HFF-Myc (cell line): ENCODE data around the gene ZFP36L1.

ENCODE experiments used
- DNase-seq: peaks from one replicate; pipeline ENCODE4 v3.0.0-alpha.2; 2011; ENCODE audit warnings: low read depth; ENCODE audit errors: extremely low read depth
- H3K4me3 ChIP-seq: replicated peaks from 2 replicates; pipeline ENCODE4 v1.5.1; 2011; ENCODE audit warnings: low read depth, mild to moderate bottlenecking, control low read depth, low read length
- TF ChIP-seq, protein P1 (sequence below): IDR thresholded peaks from 2 replicates; pipeline ENCODE4 v1.5.1; 2012; ENCODE audit warnings: mild to moderate bottlenecking, low read depth, low read length, control low read depth; ENCODE audit errors: missing control alignments

The ZFP36L1 gene, protein sequence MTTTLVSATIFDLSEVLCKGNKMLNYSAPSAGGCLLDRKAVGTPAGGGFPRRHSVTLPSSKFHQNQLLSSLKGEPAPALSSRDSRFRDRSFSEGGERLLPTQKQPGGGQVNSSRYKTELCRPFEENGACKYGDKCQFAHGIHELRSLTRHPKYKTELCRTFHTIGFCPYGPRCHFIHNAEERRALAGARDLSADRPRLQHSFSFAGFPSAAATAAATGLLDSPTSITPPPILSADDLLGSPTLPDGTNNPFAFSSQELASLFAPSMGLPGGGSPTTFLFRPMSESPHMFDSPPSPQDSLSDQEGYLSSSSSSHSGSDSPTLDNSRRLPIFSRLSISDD

DNA sequence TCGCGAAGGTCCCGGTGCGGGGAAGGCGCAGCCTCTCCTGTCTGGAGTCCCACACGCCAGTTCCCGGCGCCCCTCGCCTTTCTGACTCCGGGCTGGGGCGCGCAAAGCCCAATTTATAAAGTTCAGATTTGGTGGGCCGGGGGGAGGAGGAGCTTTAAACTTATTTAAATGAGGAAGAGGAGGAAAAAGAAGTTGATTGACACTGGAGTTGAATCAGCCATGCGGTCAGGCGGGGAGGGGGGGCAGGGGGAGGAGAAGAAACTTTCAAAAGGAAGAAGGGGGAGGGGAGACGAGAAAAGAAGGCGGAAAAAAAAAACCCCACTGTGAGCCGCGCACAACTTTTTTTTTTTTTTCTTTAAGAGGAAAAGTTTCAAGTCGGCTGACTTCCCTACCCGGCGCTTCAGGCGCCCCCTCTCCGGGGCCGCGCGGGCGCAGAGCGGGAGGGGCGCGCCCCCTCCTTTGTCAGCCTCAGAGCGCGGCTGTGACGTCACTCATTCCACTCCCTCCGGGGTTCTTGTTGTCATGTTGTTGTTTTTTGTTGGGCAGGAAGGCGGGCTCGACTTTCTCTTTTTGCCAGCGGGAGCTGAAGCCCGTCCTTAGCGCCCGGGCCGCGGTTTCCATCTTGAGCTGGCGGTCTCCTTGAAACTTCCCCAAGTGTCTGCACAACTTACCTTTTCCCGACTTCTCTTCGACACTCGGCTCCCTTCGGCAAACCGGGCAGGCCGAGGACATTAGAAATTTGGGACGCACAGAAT, at the start of gene ZFP36L1:
TSS of gene ZFP36L1 (minus strand) at position 89 of the 755 bp plus-strand sequence. CDS start 129 bp downstream, outside the sequence.
- peak within 1 kb of the TSS; percentile 95 for H3K4me3 ChIP-seq
- TF ChIP-seq, protein P1, sequence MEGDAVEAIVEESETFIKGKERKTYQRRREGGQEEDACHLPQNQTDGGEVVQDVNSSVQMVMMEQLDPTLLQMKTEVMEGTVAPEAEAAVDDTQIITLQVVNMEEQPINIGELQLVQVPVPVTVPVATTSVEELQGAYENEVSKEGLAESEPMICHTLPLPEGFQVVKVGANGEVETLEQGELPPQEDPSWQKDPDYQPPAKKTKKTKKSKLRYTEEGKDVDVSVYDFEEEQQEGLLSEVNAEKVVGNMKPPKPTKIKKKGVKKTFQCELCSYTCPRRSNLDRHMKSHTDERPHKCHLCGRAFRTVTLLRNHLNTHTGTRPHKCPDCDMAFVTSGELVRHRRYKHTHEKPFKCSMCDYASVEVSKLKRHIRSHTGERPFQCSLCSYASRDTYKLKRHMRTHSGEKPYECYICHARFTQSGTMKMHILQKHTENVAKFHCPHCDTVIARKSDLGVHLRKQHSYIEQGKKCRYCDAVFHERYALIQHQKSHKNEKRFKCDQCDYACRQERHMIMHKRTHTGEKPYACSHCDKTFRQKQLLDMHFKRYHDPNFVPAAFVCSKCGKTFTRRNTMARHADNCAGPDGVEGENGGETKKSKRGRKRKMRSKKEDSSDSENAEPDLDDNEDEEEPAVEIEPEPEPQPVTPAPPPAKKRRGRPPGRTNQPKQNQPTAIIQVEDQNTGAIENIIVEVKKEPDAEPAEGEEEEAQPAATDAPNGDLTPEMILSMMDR, result no peak
- peak; percentile 92 for DNase-seq

DNA sequence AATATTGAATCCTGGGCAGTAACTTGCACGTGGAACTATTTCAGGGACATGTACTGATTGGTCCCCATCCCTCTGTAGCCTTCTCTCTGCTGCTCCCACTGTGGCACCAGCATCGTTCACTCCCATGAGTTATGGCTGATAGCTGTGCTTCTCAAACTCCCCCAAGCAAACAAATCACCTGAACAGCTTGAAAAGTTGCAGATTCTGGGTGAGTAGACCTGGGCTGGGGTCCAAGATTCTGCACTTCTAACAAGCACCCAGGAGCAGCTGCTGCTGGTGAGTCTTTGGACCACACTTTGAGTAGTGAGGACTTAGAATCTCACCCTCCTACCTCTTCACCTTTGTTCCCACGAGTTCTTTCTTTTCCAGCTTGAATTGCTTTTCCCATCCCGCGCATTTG, 49.4 kb upstream of the ZFP36L1 start:
- no peak overlapping the region for H3K4me3 ChIP-seq
- TF ChIP-seq, protein P1, result no peak
- DNase-seq, result no peak

DNA sequence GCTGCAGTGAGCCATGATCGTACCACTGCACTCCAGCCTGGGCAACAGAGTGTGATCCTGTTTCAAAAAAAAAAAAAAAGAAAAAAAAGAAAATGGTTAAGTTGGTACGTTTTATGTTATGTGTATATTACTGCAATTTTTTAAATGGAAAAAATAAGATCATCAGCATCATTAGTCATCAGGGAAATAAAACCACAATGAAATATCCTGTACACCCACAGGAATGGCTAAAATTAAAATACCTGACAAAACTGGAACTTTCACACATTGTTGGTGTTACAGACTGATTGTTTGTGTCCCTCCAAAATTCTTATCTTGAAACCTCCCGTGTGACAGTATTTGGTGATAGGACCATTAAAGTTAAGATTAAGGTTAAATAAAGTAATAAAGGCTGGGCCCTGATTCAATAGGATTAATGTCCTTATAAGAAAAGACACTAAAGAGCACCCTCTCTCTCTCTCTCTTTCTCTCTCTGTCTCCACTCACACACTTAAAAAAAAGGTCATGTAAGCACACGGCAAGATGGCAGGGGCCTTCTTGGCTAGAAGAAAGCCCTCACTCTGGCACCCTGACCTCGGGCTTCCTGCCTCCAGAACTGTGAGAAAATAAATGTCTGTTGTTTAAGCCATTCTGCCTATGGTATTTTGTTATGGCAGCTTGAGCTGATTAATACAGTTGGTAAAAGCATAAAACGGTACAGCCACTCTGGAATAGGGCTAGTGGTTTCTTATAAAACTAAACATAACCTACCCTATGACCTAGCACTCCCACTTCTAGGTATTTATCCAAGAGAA, 48.3 kb upstream of the ZFP36L1 start:
- DNase-seq, result peak; percentile 20
- TF ChIP-seq, protein P1, result no peak
- no peak overlapping the region for H3K4me3 ChIP-seq

DNA sequence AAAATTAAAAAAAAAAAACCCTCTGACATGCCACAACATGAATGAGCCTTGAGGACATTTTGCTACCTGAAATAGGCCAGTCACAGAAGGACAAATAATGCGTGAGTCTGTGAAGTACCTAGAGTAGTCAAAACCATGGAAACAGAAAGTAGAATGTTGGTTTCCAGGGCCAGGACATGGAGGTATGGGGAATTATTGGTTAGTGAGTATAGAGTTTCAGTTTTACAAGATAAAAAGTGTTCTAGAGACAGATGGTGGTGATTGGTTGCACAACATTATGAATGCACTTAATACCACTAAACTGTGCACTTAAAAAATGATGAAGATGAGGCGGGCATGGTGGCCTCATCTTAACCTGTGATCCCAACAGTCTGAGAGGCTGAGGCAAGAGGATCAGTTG, 47.6 kb upstream of the ZFP36L1 start:
- H3K4me3 ChIP-seq, result no peak overlapping the region
- no peak for DNase-seq
- TF ChIP-seq, protein P1, result no peak

DNA sequence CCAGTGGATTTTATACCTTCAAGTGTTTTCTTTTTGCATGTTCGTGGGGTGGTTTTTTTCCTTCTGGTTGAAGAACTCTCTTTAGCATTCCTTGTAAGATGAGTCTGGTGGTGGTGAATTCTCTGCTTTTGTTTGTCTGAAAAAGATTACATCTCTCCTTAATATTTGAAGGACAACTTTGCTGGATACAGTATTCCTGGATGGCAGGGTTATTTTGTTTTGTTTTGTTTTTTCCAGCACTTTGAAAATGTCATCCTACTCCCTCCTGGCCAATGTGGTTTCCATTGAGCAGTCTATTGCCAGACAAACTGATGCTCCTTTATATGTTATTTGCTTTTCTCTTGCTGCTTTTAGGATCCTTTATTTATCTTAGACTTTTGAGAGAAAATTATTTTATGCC, 43.2 kb upstream of the ZFP36L1 start:
- no peak overlapping the region for H3K4me3 ChIP-seq
- DNase-seq, result no peak
- TF ChIP-seq, protein P1, result no peak

DNA sequence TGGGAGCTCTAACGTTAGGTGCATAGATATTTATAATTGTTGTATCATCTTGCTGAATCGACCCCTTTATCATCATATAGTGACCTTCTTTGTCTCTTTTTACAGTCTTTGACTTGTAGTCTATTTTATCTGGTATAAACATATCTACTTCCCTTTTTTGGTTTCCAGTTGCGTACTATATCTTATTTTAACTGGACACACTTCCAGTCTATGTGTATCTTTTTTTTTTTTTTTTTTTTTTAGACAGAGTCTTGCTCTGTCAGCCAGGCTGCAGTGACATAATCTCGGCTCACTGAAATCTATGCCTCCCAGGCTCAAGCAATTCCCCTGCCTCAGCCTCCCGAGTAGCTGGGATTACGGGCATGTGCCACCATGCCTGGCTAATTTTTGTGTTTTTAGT, 41.9 kb upstream of the ZFP36L1 start:
- no peak overlapping the region for H3K4me3 ChIP-seq
- no peak for DNase-seq
- TF ChIP-seq, protein P1, result no peak
